Measurements from ENCODE around the gene GREB1. TPM values are rescaled to one million over a fixed set of nuclear protein-coding genes. Genes with fewer than 3 reads are reported as not detected.

The GREB1 gene
- total RNA-seq, 1 experiment from 2014 or later: 0.62 TPM

GRCh38 chr2:11532416-11533055, 1.3 kb upstream of the GREB1 start:
- Histone ChIP-seq H2AFZ (ENCODE audit: low read length) (no peak overlapping the region), H3K4me1 (ENCODE audit: insufficient read depth, low read length) (no peaks in the 10 kb centered on the region), H3K4me3 (ENCODE audit: low read length) (no peak overlapping the region), H3K9me3 (ENCODE audit: low read length) (no peaks in the 10 kb centered on the region), H4K20me1 (ENCODE audit: low read length) (no peaks in the 10 kb centered on the region), H3K79me2 (ENCODE audit: low read length) (no peaks in the 10 kb centered on the region), H3K27me3 (ENCODE audit: low read length) (peaks cover 70% of the 10 kb centered on the region), H3F3A (ENCODE audit: low read length, unreplicated experiment) (no peaks in the 10 kb centered on the region), H3K27ac (ENCODE audit: low read length) (no peak overlapping the region), H3K4me2 (ENCODE audit: low read length) (0 out of 2 replicates have a peak overlapping the region, but pooled peaks have one; percentile 7), H3K9me2 (replicated peaks; ENCODE audit: low read length) (no peaks in the 10 kb centered on the region), H3K9ac (ENCODE audit: low read length) (no peak overlapping the region), H3K36me3 (ENCODE audit: low read depth, low read length) (no peaks in the 10 kb centered on the region)
- no TSS peak for BruUV-seq (replicated peaks)
- peak; percentile 31 for DNase-seq
- ATAC-seq: no peak
- ChIA-PET POLR2A (ENCODE audit: unreplicated experiment) (interaction anchor here (0.5 kb wide), 1 partner anchor 154 kb away, joined by 4 read pairs; no protein-coding TSS in a partner anchor), CTCF (no interaction called here)
- TF ChIP-seq CTCF (conservative IDR thresholded peaks at IDR 0.05; ENCODE audit: low read depth, low read length): no peak
- TF ChIP-seq EZH2 (IDR thresholded peaks at IDR 0.05; ENCODE audit: low read length, unreplicated experiment): no peak
- no peak for TF ChIP-seq EZH2phosphoT487 (IDR thresholded peaks at IDR 0.05; ENCODE audit: borderline replicate concordance, low read length)
- intact Hi-C loops (cut with micrococcal nuclease): no loop called here

GRCh38 chr2:11534071-11534745, 363 bp downstream of the GREB1 start:
- DNase-seq (no peak), ATAC-seq (no peak)
- no peak for TF ChIP-seq EZH2phosphoT487 (IDR thresholded peaks at IDR 0.05; ENCODE audit: borderline replicate concordance, low read length)
- no peak for TF ChIP-seq EZH2 (IDR thresholded peaks at IDR 0.05; ENCODE audit: low read length, unreplicated experiment)
- H3F3A ChIP-seq (ENCODE audit: low read length, unreplicated experiment): no peaks in the 10 kb centered on the region
- no peaks in the 10 kb centered on the region for H4K20me1 ChIP-seq (ENCODE audit: low read length)
- intact Hi-C loops (cut with micrococcal nuclease): no loop called here
- no peak overlapping the region for H3K4me3 ChIP-seq (ENCODE audit: low read length)
- H3K4me2 ChIP-seq (ENCODE audit: low read length): no peak overlapping the region
- no peaks in the 10 kb centered on the region for H3K9me3 ChIP-seq (ENCODE audit: low read length)
- no peaks in the 10 kb centered on the region for H3K79me2 ChIP-seq (ENCODE audit: low read length)
- no peak overlapping the region for H3K9ac ChIP-seq (ENCODE audit: low read length)
- H3K27ac ChIP-seq (ENCODE audit: low read length): no peak overlapping the region
- H2AFZ ChIP-seq (ENCODE audit: low read length): no peak overlapping the region
- H3K9me2 ChIP-seq (replicated peaks; ENCODE audit: low read length): no peaks in the 10 kb centered on the region
- ChIA-PET CTCF (no interaction called here), POLR2A (ENCODE audit: unreplicated experiment) (no interaction called here)
- no TSS peak for BruUV-seq (replicated peaks)
- H3K36me3 ChIP-seq (ENCODE audit: low read depth, low read length): no peaks in the 10 kb centered on the region
- H3K27me3 ChIP-seq (ENCODE audit: low read length): peaks cover 64% of the 10 kb centered on the region
- H3K4me1 ChIP-seq (ENCODE audit: insufficient read depth, low read length): no peaks in the 10 kb centered on the region

GRCh38 chr2:11534746-11535484, 1.1 kb downstream of the GREB1 start:
- peaks cover 69% of the 10 kb centered on the region for H3K27me3 ChIP-seq (ENCODE audit: low read length)
- ATAC-seq (no peak), DNase-seq (no peak)
- no peak overlapping the region for H2AFZ ChIP-seq (ENCODE audit: low read length)
- TF ChIP-seq CTCF (conservative IDR thresholded peaks at IDR 0.05; ENCODE audit: low read depth, low read length) (peak; percentile 47), EZH2phosphoT487 (IDR thresholded peaks at IDR 0.05; ENCODE audit: borderline replicate concordance, low read length) (no peak)
- H3K4me1 ChIP-seq (ENCODE audit: insufficient read depth, low read length): no peaks in the 10 kb centered on the region
- H3K9me2 ChIP-seq (replicated peaks; ENCODE audit: low read length): no peaks in the 10 kb centered on the region
- no peak overlapping the region for H3K4me2 ChIP-seq (ENCODE audit: low read length)
- no peak overlapping the region for H3K27ac ChIP-seq (ENCODE audit: low read length)
- H3F3A ChIP-seq (ENCODE audit: low read length, unreplicated experiment): no peaks in the 10 kb centered on the region
- no peaks in the 10 kb centered on the region for H3K36me3 ChIP-seq (ENCODE audit: low read depth, low read length)
- intact Hi-C loops (cut with micrococcal nuclease): no loop called here
- H3K9me3 ChIP-seq (ENCODE audit: low read length): no peaks in the 10 kb centered on the region
- H3K79me2 ChIP-seq (ENCODE audit: low read length): no peaks in the 10 kb centered on the region
- no TSS peak for BruUV-seq (replicated peaks)
- no peak overlapping the region for H3K9ac ChIP-seq (ENCODE audit: low read length)
- H4K20me1 ChIP-seq (ENCODE audit: low read length): no peaks in the 10 kb centered on the region
- POLR2A ChIA-PET (ENCODE audit: unreplicated experiment): no interaction called here
- no peak overlapping the region for H3K4me3 ChIP-seq (ENCODE audit: low read length)
- CTCF ChIA-PET: no interaction called here
